Measurements from ENCODE around the gene PRKAR2B.

The PRKAR2B gene

GRCh38 chr7:107166736-107167426 is 122.4 kb downstream of the PRKAR2B start:
- DNase-seq: no peak

GRCh38 chr7:107167483-107168232 is 123.2 kb downstream of the PRKAR2B start:
- DNase-seq: peak in 1 of 2 experiments; percentile 25

GRCh38 chr7:107168233-107169119 is 124.0 kb downstream of the PRKAR2B start, which contains the start of gene HBP1:
HBP1 (plus strand) TSS chr7:107169003; CDS start chr7:107179894, 10,891 bp downstream.
- peak; percentile 98 to 99 for DNase-seq

GRCh38 chr7:107169120-107170050 is 124.9 kb downstream of the PRKAR2B start:
- DNase-seq: peak; percentile 84 to 94

- DNase-seq: no peak
These were observed 125.8 kb downstream of the PRKAR2B start for GRCh38 chr7:107170051-107170915.

GRCh38 chr7:107171496-107171895 is 127.0 kb downstream of the PRKAR2B start:
- DNase-seq: no peak

- no peak for DNase-seq
These were observed 127.9 kb downstream of the PRKAR2B start for GRCh38 chr7:107172276-107173032.

GRCh38 chr7:107173191-107173590 is 128.7 kb downstream of the PRKAR2B start:
- DNase-seq: no peak

GRCh38 chr7:107173691-107174406 is 129.3 kb downstream of the PRKAR2B start:
- DNase-seq: no peak

- DNase-seq: no peak
These were observed 135.0 kb downstream of the PRKAR2B start for GRCh38 chr7:107179326-107180164.

- DNase-seq: no peak
These were observed 135.9 kb downstream of the PRKAR2B start for GRCh38 chr7:107180378-107180777.

- no peak for DNase-seq
These were observed 136.7 kb downstream of the PRKAR2B start for GRCh38 chr7:107181172-107181571.

- no peak for DNase-seq
These were observed 141.2 kb downstream of the PRKAR2B start for GRCh38 chr7:107185716-107186115.

GRCh38 chr7:107186240-107186639 is 141.7 kb downstream of the PRKAR2B start:
- DNase-seq: no peak

GRCh38 chr7:107187774-107188173 is 143.3 kb downstream of the PRKAR2B start:
- no peak for DNase-seq

GRCh38 chr7:107190090-107190489 is 145.6 kb downstream of the PRKAR2B start:
- no peak for DNase-seq

GRCh38 chr7:107194052-107194451 is 149.5 kb downstream of the PRKAR2B start:
- no peak for DNase-seq

- no peak for DNase-seq
These were observed 152.5 kb downstream of the PRKAR2B start for GRCh38 chr7:107196834-107197610.

Measured in NCI-H187 (cell line).